Fibroblast of skin of left quadriceps (primary cell): ENCODE data around the gene PMM2.
"Not testable (repeated sequence)": the region's sequence is repeated elsewhere in the genome, so short reads cannot be mapped to it uniquely, and the experiment has no call there.

Experiments used
- DNase-seq, 2 experiments: peaks; one replicate each; pipeline ENCODE4 v3.0.0-alpha.2; 2013; ENCODE audit warnings: low read depth in 2 of 2

PMM2 gene

GRCh38 chr16:8866884-8867215 is 69.2 kb downstream of the PMM2 start:
- DNase-seq = no peak

- no peak for DNase-seq
These were observed 69.7 kb downstream of the PMM2 start for GRCh38 chr16:8867216-8867931.

GRCh38 chr16:8867932-8868415 is 70.3 kb downstream of the PMM2 start:
- DNase-seq = no peak

- DNase-seq = peak; percentile 75 to 79
These were observed 71.0 kb downstream of the PMM2 start, which contains the start of gene CARHSP1 for GRCh38 chr16:8868416-8869211. TSS of gene CARHSP1 (minus strand) at chr16:8869006. CDS start at chr16:8859328, 9,678 bp downstream.

- no peak for DNase-seq
These were observed 71.8 kb downstream of the PMM2 start for GRCh38 chr16:8869212-8869987.

GRCh38 chr16:8869988-8870241 is 72.3 kb downstream of the PMM2 start:
- DNase-seq = not testable (repeated sequence)

GRCh38 chr16:8872071-8872470 is 74.4 kb downstream of the PMM2 start:
- no peak for DNase-seq

- DNase-seq = no peak
These were observed 75.6 kb downstream of the PMM2 start for GRCh38 chr16:8872967-8873865.

GRCh38 chr16:8873866-8874195 is 76.2 kb downstream of the PMM2 start:
- DNase-seq = not testable (repeated sequence)

GRCh38 chr16:8874388-8874787 is 76.7 kb downstream of the PMM2 start:
- DNase-seq = peak; percentile 29 to 33

- DNase-seq = not testable (repeated sequence)
These were observed 77.7 kb downstream of the PMM2 start for GRCh38 chr16:8875317-8875716.

- DNase-seq = no peak
These were observed 80.4 kb downstream of the PMM2 start for GRCh38 chr16:8877894-8878522.

GRCh38 chr16:8878523-8878911 is 80.9 kb downstream of the PMM2 start:
- DNase-seq = peak; percentile 83 to 85

GRCh38 chr16:8880839-8881510 is 83.3 kb downstream of the PMM2 start:
- no peak for DNase-seq

GRCh38 chr16:8882041-8882617 is 84.5 kb downstream of the PMM2 start, which contains the start of gene LITAFD:
TSS of gene LITAFD (plus strand) at chr16:8882351. CDS start at chr16:8884356, 2,005 bp downstream.
- DNase-seq = no peak

GRCh38 chr16:8882725-8883377 is 85.2 kb downstream of the PMM2 start:
- DNase-seq = no peak

- DNase-seq = no peak
These were observed 88.3 kb downstream of the PMM2 start for GRCh38 chr16:8885674-8886592.
